ENCODE results near the gene TMEM145.

The TMEM145 gene

GRCh38 chr19:42366673-42367072, 53.6 kb downstream of the TMEM145 start:
- no peak for DNase-seq

DNA sequence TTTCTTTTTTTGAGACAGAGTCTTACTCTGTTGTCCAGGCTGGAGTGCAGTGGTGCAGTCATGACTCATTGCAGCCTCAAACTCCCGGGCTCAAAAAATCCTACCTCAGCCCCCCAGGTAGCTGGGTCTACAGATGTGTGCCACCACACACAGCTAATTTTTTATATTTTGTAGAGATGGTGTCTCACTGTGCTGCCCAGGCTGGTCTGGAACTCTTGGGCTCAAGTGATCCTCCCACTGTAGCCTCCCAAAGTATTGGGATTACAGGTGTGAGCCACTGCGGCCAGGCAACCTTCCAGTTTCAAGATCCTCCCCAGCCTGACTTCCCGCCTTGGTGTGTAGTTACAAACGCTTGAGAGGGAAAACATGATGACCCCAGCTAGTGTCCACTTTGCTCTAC, 54.8 kb downstream of the TMEM145 start:
- DNase-seq: no peak

DNA sequence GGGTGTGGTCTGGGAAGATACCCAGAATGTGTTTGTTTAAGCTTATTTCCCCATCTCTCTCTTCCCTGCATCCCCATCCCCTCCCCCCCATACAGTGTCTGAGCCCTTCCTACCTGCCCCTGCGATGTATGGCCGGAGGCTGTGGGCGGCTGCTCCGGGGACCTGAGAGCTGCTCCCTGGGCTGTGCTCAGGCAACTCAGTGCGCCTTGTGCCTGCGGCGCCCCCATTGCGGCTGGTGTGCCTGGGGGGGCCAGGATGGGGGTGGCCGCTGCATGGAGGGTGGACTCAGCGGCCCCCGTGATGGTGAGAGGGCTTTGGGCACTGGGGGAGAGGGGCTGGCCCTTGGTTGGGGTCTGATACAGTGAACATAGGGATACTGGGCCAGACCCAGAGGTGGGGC, 55.3 kb downstream of the TMEM145 start:
- no peak for DNase-seq

DNA sequence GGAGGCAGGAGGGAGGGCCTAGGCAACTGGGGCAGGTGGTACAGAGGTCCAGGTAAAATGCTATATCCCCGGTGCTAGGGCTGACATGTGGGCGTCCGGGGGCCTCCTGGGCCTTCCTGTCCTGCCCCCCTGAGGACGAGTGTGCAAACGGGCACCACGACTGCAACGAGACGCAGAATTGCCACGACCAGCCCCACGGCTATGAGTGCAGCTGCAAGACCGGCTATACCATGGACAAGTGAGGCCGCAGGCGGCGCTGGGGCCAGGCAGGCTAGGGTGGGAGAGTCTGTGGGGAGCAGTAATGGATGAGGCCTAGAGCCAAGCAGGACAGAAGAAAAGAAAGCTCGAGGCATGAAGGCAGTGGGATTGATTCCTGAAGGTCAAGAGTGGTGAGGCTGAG, 55.7 kb downstream of the TMEM145 start:
- no peak for DNase-seq

DNA sequence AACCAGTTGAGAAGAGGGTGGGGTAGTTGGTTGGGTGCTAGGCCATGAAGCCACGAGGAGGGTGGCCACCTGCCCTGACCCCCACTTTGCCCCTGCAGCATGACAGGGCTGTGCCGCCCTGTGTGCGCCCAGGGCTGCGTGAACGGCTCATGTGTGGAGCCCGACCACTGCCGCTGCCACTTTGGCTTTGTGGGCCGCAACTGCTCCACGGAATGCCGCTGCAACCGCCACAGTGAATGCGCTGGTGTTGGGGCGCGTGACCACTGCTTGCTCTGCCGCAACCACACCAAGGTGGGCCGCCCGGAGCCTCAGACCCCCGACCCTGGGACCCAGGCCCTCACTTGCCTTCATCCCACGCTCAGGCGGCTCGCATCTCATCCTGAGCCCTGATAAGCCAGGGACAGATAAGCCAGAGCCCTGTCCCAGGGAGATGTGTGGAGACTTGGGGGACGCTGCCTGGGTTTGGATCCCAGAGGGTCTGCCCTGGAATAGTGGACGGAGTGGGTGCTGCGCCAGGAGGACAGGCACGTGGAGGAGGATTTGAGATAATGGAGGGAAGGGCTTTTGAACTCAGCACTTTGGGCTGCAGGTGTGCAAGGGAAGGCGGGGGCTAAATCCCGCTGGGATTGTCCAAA, 56.4 kb downstream of the TMEM145 start:
- no peak for DNase-seq

- DNase-seq: no peak
These were observed 57.0 kb downstream of the TMEM145 start for GRCh38 chr19:42370068-42370520.

DNA sequence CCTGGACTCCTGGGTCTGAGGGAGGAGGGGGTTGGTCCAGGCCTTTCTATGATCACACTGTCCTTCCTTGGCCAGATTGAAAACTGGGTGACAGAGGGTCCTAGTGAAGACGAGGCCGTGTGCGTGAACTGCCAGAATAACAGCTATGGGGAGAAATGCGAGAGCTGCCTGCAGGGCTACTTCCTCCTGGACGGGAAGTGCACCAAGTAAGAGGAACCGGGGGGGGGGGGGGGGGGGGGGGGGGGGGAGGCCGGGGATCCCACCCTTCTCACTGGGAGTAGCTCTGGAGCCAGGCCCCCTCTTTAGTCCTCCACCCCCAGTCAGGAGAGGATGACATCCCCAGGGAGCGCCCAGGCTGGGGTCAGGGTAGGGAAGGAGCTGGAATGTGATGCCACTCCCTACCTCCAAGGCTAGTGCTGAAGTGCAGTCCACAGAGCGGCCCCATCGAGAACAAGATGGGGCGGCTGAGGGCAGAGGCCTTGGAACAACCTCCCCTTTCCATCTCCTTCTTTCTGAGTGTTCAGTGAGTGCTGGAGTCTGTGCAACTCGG, 57.6 kb downstream of the TMEM145 start:
- DNase-seq: no peak

Data from eye (tissue), 1 donor.